Measurements from ENCODE around the gene POC1A.
"Not testable (repeated sequence)": the region's sequence is repeated elsewhere in the genome, so short reads cannot be mapped to it uniquely, and the experiment has no call there.

The POC1A gene

GRCh38 chr3:52041118-52041731 lies 113.0 kb downstream of the POC1A start:
- DNase-seq: no peak

GRCh38 chr3:52040600-52040999 lies 113.6 kb downstream of the POC1A start:
- DNase-seq: no peak

GRCh38 chr3:52039846-52040245 lies 114.4 kb downstream of the POC1A start:
- no peak for DNase-seq

GRCh38 chr3:52039426-52039825 lies 114.8 kb downstream of the POC1A start:
- DNase-seq: no peak

- DNase-seq: no peak
Observed at GRCh38 chr3:52038227-52038626, 116.0 kb downstream of the POC1A start.

GRCh38 chr3:52037291-52037690 lies 116.9 kb downstream of the POC1A start:
- DNase-seq: no peak

GRCh38 chr3:52036829-52037228 lies 117.4 kb downstream of the POC1A start:
- DNase-seq: peak; percentile 57

GRCh38 chr3:52036222-52036694 lies 118.0 kb downstream of the POC1A start:
- DNase-seq: no peak

GRCh38 chr3:52034651-52035050 lies 119.6 kb downstream of the POC1A start:
- no peak for DNase-seq

- no peak for DNase-seq
Observed at GRCh38 chr3:52034212-52034611, 120.0 kb downstream of the POC1A start.

GRCh38 chr3:52033748-52034147 lies 120.5 kb downstream of the POC1A start:
- DNase-seq: not testable (repeated sequence)

- no peak for DNase-seq
Observed at GRCh38 chr3:52032702-52033408, 121.4 kb downstream of the POC1A start.

GRCh38 chr3:52031896-52032295 lies 122.3 kb downstream of the POC1A start:
- DNase-seq: no peak

- DNase-seq: no peak
Observed at GRCh38 chr3:52030714-52031310, 123.4 kb downstream of the POC1A start.

- no peak for DNase-seq
Observed at GRCh38 chr3:52029535-52029934, 124.7 kb downstream of the POC1A start.

GRCh38 chr3:52029053-52029452 lies 125.2 kb downstream of the POC1A start:
- no peak for DNase-seq

- DNase-seq: no peak
Observed at GRCh38 chr3:52028572-52028971, 125.7 kb downstream of the POC1A start.

- no peak for DNase-seq
Observed at GRCh38 chr3:52026041-52026440, 128.2 kb downstream of the POC1A start.

GRCh38 chr3:52025453-52025852 lies 128.8 kb downstream of the POC1A start:
- DNase-seq: no peak
